GM21423 (cell line): Measurements from ENCODE around the gene HAPLN2.
"Not testable (repeated sequence)": the region's sequence is repeated elsewhere in the genome, so short reads cannot be mapped to it uniquely, and the experiment has no call there.

Experiments
- ATAC-seq: cut with Tn5 transposase; IDR thresholded peaks from one replicate; pipeline ENCODE4 v1.9.1; 2021; ENCODE audit warnings: mild to moderate bottlenecking, moderate library complexity; ENCODE audit not compliant: unreplicated experiment

The HAPLN2 gene

DNA sequence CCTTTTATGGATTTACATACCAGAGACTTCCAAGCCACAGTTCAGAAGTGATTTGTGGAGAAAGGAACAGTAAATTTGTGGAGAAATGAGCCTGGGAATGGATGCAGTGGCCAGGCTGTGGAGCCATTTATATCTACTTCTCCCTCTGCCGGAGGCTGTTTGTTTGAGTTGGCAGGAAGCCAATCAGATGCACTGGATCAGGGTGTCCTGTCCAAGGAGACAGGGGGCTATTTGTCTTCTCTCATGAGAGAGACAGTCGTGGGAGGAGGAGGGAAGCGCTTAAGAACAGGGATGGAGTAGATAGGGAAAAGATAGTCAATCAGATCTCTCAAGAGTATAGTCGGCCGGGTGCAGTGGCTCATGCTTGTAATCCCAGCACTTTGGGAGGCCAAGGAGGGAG, 2.8 kb upstream of the HAPLN2 start:
- no peak for ATAC-seq

DNA sequence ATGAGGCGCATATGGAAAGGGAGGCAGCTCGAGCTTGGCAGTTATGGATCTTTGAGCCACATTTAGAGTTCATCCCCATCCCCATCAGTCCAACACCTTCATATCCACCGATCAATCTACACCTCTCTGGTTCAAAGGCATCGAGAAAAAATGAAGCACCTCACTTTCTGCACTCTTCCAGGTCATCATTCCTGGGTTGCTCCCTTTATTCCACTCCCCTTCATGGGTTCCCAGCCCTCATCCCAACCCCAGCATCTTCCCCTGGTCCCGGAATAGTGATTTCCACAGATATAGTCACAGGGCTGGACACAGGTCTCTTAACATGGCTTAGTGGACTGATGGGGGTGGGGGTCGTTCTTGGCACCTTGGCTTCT, 354 bp downstream of the HAPLN2 start:
- no peak for ATAC-seq

DNA sequence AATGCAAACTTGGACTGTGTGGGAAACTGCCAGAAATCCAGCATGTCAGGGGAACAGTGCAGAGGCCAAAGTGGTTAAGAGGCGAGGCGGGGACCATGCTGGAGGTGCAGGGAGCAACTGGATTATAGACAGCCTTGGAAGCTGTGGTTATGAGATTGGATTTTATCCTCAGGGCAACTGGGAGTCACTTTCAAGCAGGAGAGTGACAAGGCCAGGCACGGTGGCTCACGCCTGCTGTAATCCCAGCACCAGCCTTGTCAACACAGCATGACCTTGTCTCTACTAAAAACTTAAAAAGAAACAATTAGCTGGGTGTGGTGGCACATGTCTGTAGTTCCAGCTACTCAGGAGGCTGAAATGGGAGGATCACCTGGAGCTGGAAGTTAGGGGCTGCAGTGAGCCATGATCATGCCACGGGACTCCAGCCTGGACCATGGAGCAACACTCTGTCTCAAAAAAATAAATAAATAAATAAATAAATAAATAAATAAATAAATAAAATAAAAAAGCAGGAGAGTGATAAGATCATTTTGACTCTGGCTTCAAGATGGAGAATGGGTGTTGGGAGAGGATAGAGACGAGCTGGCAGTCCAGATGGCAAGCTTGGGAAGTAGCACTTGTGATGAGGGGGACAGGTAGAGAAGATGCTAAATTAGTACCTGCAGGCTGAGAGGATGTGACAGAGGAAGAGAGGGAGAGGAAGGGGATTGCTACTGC, 3.5 kb downstream of the HAPLN2 start:
- no peak for ATAC-seq

DNA sequence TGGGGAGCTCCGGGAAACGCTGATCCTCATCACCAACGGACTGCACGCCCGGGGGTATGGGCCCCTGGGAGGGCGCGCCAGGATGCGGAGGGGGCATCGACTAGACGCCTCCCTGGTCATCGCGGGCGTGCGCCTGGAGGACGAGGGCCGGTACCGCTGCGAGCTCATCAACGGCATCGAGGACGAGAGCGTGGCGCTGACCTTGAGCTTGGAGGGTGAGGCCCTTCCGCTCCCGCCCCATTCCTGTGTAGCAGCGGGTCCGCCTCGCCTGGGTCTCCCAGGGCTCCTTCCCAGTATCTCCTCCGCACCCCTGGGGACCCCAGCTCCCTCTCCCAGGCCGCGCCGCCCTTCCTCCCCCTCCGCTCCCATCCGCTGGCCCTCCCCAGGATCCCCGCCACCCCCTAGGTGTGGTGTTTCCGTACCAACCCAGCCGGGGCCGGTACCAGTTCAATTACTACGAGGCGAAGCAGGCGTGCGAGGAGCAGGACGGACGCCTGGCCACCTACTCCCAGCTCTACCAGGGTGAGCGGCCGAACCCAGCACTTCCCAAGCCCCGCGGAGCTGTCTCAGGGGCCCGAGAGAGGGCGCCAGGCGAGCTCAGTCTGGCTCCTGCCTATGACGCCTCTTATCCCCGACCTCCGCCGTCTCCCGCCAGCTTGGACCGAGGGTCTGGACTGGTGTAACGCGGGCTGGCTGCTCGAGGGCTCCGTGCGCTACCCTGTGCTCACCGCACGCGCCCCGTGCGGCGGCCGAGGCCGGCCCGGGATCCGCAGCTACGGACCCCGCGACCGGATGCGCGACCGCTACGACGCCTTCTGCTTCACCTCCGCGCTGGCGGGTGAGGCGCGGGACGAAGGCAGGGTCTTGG, 5.0 kb downstream of the HAPLN2 start:
- ATAC-seq: no peak

DNA sequence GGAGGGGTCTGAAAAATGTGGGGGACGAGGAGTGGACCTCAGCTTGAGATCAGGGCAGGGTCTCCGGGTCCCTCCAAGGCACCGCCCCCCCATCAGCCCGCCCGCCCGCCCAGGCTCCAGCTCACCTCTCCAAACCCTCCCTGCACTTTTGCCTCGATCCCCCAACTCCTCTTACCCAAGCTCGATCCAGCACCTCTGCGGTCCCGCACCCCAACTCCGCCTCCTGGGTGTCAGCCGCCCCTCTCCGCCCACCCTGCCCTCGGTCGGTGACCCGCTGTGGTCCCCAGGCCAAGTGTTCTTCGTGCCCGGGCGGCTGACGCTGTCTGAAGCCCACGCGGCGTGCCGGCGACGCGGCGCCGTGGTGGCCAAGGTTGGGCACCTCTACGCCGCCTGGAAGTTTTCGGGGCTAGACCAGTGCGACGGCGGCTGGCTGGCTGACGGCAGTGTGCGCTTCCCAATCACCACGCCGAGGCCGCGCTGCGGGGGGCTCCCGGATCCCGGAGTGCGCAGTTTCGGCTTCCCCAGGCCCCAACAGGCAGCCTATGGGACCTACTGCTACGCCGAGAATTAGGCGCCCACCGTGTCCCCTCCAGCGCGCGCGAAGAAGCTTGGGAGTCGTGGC, 5.7 kb downstream of the HAPLN2 start:
- ATAC-seq: no peak

DNA sequence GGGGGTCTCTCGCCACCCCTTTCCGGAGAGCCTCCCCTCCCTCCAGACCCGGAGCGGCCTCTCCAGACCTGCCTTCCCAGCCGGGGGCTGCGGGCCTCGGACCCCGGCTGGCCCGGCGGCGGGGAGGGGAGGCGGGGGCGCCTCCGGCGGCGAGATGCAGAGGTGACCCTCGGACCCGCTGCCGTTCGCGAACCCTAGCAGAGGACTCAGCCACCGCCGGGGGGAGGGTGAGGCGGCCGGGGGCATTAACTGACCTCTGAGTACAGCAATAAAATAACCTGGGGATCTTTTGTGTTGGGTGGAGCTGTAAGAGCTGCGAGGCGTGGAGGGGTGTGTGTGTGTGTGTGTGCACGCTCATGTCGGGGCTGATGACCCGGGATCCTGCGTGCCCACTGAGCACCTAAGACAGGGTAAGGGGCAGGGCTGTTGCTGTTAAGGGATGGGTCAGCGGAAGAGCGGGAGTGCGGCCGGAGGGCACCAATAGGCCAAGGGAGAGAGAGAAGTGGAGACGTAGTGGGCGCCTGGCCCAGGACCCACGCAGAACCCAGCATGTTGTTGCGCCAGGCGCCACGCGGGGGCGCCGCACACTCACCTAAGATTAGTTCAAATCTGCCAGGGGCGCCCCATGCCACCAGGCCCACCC, 6.3 kb downstream of the HAPLN2 start:
- no peak for ATAC-seq

DNA sequence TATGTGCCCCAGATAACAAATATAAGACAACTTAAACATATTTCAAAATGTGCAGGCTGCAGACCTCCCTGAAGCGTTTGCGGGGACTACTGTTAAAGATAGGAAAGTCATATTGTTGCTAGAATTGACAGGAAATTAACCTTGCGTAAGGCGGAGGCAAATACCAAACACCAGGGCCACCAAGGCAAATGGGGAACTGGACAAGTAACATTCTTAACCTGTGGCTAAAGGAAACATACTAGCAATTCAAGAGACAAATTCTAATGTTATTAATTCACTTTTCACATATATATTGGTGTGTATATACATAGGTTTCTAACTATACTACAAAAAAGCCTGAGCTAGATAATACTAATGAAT, 6.8 kb downstream of the HAPLN2 start:
- no peak for ATAC-seq

DNA sequence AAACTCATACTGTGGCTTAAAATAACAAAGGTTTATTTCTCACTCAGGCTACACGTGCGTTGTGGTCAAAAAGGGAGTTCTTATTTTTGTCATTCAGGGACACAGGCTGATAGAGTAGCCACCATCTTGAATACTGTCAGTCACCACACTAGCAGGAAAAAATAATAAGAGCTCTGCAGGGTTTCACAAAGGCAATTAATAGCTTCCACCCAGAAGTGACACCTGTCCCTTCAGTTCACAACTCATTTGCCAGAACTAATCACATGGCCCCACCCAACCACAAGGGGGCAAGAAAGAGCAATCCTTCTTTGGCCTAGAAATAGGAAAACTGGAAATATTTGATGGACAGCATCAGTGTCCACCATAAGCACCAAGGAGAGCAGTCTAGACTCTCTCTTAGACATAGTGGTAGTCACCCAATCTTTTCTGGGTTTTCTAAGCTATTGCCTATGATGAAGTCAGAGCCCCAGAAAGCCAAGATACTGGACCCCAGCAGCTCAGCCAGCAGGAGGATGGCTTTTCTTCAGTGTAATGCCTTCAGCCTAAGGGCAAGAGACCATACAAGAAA, 8.2 kb downstream of the HAPLN2 start:
- no peak for ATAC-seq

DNA sequence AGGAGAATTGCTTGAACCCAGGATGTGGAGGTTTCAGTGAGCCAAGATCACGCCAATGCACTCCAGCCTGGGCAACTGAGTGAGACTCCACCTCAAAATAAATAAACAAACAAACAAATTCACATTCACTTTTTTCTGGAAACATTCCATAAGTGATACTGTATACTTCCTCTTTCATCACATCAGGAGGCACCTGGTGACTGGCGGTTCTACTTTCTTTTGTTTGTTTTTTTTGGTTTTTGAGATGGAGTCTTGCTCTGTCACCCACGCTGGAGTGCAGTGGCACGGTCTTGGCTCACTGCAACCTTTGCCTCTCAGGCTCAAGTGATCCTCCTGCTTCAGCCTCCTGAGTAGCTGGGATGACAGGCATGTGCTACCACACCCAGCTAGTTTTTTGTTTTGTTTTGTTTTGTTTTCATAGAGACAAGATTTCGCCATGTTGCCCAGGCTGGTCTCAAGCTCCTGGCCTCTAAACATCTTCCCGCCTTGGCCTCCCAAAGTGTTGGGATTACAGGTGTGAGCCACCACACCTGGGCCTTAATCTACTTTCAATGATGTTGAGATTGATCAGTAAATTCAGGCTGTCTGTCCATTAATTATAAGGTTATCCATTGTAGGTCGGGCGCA, 10.7 kb downstream of the HAPLN2 start:
- no peak for ATAC-seq

DNA sequence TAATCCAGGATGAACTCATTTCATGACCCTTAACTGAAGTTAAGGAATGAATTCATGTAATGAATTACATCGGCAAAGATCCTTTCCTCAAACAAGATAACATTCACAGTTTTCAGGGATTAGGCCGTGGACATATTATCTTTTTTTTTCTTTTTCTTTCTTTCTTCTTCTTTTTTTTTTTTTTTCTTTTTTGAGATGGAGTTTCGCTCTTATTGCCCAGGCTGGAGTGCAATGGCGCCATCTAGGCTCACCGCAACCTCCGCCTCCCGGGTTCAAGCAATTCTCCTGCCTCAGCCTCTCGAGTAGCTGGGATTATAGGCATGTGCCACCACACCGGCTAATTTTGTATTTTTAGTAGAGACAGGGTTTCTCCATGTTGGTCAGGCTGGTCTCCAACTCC, 11.9 kb downstream of the HAPLN2 start:
- ATAC-seq: not testable (repeated sequence)

DNA sequence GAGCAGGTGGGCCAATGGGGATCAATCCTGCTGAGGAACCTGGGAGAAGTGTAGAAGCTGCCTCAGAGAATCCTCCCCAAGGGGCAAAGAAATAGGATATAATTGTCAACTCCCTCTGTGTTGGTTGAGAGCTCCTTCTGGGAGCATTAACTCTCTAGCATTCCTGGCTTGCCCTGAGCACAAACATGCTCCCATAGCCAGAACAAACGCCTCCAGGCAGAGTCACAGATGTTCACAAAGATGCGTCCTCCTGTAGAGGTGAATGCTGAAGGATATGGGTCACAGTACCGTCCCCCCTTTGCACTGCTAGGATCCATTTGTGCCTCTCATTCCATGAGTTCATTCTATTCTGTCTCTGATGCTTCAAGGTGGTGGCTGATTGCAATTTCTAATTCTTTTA, 13.1 kb downstream of the HAPLN2 start:
- no peak for ATAC-seq

DNA sequence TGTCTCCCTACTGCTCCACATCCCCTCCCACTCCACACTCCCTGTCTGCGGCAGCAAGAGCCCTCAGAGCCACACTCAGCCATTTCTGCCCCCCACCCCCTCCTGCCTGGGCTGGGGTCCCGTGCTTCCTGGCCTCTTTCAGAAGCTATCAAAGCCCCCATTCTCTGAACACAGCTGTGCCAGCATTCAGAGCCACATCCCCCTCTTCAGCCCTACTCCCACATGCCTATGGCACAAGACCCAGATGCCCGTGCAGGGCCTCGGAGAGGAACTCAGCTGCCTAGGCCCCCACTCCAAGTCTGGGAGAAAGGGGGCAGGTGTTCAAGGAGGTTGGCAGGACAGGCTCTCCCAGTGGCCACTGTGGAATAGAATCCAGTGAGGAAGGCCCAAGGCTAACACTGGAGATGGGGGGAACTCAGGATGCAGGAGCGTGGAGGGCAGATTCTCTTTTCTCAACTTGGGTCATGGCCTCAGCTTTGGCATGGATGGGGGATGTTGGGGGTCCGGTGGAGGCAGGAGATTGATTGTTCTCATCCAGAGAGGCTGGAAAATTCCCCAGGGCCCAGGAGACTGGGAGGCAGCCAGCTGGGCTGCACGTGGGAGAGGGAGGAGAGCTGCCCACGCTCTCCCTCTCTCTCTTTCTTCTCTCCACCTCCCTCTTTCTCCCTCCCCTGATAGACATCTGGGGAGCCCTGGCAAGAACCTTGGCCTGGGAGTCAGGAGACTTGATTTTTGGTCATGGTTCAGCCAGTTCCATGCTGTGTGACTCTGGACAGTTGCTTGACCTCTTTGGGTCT, 19.2 kb downstream of the HAPLN2 start:
- ATAC-seq: no peak

DNA sequence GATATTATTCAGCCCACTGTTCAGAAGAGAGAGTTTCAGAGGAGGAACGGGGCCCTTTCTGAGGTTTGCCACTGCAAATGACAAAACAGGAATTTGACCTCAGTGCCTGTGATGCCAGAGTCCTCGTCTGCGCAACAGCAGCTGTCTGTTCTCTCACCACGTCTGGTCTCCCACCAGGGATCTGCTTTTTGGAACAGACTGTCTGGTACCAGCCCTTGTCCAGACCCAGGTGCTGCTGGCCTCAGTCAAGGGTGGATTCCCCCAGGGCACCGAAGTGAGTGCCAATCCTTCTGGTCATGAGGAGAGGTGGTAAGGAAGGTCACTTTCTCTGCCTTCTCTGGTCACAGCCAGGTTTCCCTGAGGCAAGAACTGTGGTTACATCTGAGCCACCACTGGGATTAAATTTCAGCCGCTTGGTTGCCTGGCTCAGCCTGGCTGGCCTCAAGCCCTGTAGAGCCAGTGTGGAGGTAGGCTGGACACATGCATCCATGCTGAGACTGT, 20.4 kb downstream of the HAPLN2 start:
- ATAC-seq: no peak

DNA sequence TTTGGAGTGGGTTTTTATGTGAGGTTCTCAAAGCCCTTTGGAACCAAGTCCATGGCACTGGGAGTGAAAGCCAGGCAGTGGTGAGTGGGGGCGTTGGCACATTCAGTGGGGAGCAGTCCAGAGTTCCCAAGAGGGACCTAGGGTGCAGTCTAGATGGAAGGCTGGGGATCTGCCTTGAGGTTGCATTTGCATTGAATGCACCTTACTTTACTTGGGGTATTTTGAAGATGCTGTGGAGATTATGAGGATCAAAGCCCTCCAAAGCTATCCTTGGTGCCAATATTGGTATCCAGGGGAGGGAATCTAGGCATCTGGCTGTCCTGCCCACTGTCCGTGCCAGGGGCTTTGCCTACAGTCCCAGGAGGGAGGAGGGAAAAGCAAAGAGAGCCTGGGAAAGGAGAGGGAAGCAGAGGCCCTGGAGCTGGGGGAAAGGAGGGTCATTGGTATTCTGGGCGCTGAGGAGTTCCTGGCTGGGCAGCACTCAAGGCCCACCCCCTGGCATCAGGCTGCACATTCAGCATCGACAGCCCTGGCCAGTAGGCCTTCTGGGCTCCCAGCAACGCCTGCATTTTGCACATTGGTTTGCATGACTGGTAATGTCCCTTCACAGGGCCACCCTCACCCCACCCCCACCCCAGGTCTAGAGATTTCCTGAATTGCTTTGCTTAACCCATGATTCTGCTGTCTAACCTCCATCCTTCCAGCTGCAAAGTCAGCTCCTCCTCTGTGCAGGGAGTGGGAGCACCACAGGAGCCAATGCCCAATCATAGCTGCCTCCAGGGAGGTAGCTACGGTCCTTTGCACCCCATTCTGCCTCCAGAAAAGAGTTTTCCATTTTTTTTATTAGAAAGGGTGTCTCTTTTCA, 21.9 kb downstream of the HAPLN2 start:
- no peak for ATAC-seq

DNA sequence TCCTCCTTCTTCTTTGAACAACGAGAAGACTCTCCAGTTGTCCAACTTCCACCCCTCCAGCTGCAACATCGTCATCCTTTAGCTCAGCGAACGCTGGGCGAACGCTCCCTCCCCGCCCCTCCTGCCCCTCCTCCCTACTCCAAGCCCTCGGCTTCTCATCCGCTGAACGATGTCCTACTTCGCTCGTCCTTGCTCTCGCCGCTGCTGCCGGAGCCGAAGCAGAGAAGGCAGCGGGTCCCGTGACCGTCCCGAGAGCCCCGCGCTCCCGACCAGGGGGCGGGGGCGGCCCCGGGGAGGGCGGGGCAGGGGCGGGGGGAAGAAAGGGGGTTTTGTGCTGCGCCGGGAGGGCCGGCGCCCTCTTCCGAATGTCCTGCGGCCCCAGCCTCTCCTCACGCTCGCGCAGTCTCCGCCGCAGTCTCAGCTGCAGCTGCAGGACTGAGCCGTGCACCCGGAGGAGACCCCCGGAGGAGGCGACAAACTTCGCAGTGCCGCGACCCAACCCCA, 22.6 kb downstream of the HAPLN2 start, which contains the start of gene BCAN:
TSS of gene BCAN (plus strand) at position 357 of the 504 bp plus-strand sequence. CDS start 3,938 bp downstream, outside the sequence.
- ATAC-seq: no peak

DNA sequence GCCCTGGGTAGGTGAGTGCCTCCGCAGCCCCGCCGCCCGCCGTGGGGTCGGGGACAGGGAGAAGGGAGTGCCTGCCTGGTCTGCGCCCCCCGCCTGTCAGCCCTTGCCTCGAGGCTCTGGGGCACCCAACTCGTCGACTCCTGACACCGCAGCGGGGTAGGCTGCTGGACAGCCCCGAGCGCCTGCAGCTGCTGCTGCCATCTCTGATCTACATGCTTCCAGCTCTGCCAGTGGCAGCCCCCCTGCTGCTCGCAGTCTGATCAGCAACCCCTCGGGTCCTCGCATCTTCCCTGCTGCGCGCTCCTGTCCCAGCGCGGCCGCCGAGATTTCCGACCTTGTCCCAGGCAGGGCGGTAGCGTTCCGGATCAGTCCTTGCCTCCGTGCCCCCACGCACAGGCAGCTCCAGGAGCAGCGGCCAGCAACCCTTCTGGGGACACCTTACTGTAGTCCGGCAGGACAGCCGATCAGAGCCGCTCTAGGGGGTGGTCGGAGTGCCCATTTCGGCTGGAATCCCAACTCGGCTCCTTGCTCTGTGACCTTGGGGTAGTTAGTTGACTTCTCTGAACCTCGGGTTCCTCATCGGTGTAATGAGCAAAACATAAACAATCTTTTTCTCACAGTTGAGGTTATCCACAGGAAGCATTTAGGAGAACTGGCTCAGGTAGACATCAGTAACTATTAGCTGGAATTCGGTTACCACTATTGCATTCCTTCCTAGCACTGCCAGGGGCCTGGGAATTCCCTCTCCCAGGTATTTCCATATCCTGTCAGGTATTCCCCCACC, 23.2 kb downstream of the HAPLN2 start:
- no peak for ATAC-seq

DNA sequence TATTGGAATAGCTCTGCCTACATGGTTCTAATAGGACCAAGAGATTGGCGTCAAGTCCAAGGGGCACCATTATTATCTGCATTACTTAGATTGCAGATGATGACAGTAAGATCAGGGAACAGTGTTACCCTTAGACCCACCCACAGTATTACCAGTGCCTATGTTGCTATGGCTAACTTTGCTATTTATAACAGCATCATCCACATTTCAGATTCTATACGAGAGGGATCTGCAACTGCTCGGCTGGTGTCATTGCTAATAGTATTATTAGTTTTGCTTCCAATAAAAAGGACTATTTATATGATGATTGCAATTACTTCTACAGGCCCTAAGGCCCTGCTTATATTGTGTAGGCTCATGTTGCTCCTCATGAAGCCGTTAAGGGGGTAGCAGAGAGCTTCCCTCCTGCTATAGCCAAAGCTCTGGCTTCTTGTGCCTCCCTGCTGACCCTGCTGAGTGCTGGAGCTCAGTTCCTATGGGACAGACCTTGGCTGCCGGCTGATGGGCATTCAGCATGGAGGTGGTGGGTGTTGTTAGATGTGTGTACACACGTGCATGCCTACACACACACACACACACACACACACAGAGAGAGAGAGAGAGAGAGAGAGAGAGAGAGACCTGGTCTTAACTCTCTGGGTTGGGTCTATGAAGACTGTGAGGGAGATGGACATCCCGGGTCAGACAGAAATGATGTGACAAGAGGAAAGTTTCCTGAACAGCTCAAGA, 24.0 kb downstream of the HAPLN2 start:
- no peak for ATAC-seq
